Transverse colon (tissue), 3 donors: Measurements from ENCODE around the gene SLC25A29.

ENCODE experiments used
- EP300 ChIP-seq: sonication (generic); formaldehyde crosslinking; IDR thresholded peaks from one replicate; pipeline ENCODE4 v1.6.1; 2017; ENCODE audit warnings: antibody characterized with exemption, low read depth
- POLR2A ChIP-seq: fragments of 450-650 bp; IDR thresholded peaks from one replicate; pipeline ENCODE4 v1.6.1; 2016; ENCODE audit warnings: antibody characterized with exemption, mild to moderate bottlenecking, moderate library complexity
- TF ChIP-seq, protein P1 (sequence below), 5 experiments: fragments of 200-600 bp in 3 of 5; fragments of 450-650 bp in 2 of 5; sonication (generic) in 3 of 5; IDR thresholded peaks; 1 replicate in 2 of 5; 2 replicates in 3 of 5; pipeline ENCODE4 v1.5.1; 2016 to 2017; ENCODE audit warnings: antibody characterized with exemption in 5 of 5, inconsistent platforms in 3 of 5, mild to moderate bottlenecking in 2 of 5, moderate library complexity in 1 of 5

DNA sequence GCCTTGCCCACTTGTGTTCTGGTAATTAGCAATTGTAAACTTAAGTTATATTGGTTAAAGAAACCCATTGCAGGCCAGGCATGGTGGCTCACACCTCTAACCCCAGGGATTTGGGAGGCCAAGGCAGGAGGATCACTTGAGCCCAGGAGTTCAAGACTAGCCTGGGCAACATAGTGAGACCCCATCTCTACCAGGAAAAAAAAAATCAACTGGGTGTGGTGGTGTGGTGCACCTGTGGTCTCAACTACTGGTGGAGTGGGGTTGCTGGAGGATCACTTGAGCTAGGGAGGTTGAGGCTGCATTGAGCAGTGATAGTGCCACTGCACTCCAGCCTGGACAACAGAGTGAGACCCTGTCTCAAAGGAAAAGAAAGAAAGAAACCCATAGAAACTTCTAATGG is 53.6 kb downstream of the SLC25A29 start:
- TF ChIP-seq, protein P1, sequence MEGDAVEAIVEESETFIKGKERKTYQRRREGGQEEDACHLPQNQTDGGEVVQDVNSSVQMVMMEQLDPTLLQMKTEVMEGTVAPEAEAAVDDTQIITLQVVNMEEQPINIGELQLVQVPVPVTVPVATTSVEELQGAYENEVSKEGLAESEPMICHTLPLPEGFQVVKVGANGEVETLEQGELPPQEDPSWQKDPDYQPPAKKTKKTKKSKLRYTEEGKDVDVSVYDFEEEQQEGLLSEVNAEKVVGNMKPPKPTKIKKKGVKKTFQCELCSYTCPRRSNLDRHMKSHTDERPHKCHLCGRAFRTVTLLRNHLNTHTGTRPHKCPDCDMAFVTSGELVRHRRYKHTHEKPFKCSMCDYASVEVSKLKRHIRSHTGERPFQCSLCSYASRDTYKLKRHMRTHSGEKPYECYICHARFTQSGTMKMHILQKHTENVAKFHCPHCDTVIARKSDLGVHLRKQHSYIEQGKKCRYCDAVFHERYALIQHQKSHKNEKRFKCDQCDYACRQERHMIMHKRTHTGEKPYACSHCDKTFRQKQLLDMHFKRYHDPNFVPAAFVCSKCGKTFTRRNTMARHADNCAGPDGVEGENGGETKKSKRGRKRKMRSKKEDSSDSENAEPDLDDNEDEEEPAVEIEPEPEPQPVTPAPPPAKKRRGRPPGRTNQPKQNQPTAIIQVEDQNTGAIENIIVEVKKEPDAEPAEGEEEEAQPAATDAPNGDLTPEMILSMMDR (IDR thresholded peaks at IDR 0.05), result no peak
- no peak for TF ChIP-seq POLR2A
- no peak for TF ChIP-seq EP300
